H1 (cell line): ENCODE results near the gene MAML3. TPM values are rescaled to one million over a fixed set of nuclear protein-coding genes. Genes with fewer than 3 reads are reported as not detected.

Source experiments
- CTCF ChIA-PET: fragments of 300-600 bp; sonication (Branson Sonifier 250); formaldehyde crosslinking; loops from one replicate; lab custom pipeline; 2021; ENCODE audit not compliant: partially characterized antibody; lab: Charles Lee
- POLR2A ChIA-PET: fragments of 300-600 bp; sonication (Branson Sonifier 250); formaldehyde crosslinking; loops from one replicate; lab custom pipeline; 2021; ENCODE audit warnings: inconsistent platforms; ENCODE audit not compliant: partially characterized antibody; lab: Charles Lee
- DNase-seq, 2 experiments: peaks; one replicate each; pipeline versions ENCODE4 v3.0.0 to v3.0.0-alpha.2; 2010 to 2022; ENCODE audit warnings: low spot score in 2 of 2, low read depth in 1 of 2, mixed read lengths in 1 of 2
- FAIRE-seq: peaks from 2 replicates; lab custom pipeline; 2011; peaks lifted over from hg19 to GRCh38; lab: Jason Lieb, UNC
- H2AFZ ChIP-seq: 2 replicates; pipeline ENCODE4 v1.8.1; 2012; ENCODE audit warnings: low read length, inconsistent platforms
- H2AK5ac ChIP-seq: 2 replicates; pipeline ENCODE4 v1.6.1; 2013; ENCODE audit warnings: low read depth, low read length
- H2BK120ac ChIP-seq: replicated peaks from 2 replicates; pipeline ENCODE3; 2013; ENCODE audit warnings: low read depth, low read length, inconsistent platforms
- H2BK12ac ChIP-seq: 2 replicates; pipeline ENCODE4 v1.6.1; 2013; ENCODE audit warnings: low read depth, low read length
- H2BK15ac ChIP-seq: 2 replicates; pipeline ENCODE4 v1.6.1; 2013; ENCODE audit warnings: low read length
- H2BK20ac ChIP-seq: 2 replicates; pipeline ENCODE4 v1.6.1; 2013; ENCODE audit warnings: low read length
- H2BK5ac ChIP-seq: 2 replicates; pipeline ENCODE4 v1.6.1; 2013; ENCODE audit warnings: low read depth, low read length
- H3K14ac ChIP-seq: 2 replicates; pipeline ENCODE4 v1.6.1; 2013; ENCODE audit warnings: inconsistent platforms; ENCODE audit not compliant: insufficient read length
- H3K18ac ChIP-seq: 2 replicates; pipeline ENCODE4 v1.6.1; 2013; ENCODE audit warnings: low read length; ENCODE audit errors: extremely low read depth
- H3K23ac ChIP-seq: 2 replicates; pipeline ENCODE4 v1.6.1; 2013; ENCODE audit warnings: inconsistent platforms; ENCODE audit not compliant: insufficient read length
- H3K23me2 ChIP-seq: 2 replicates; pipeline ENCODE4 v1.6.1; 2013; ENCODE audit warnings: low read depth, low read length
- H3K27ac ChIP-seq: 2 replicates; pipeline ENCODE4 v1.6.1; 2011; ENCODE audit warnings: low read depth, low read length, inconsistent platforms
- H3K27me3 ChIP-seq, 4 experiments: replicated peaks in 1 of 4; 1 replicate in 1 of 4; 2 replicates in 3 of 4; pipeline versions ENCODE4 v1.6.1 to v1.8.1; 2011 to 2013; ENCODE audit warnings: low read length in 3 of 4, mild to moderate bottlenecking in 3 of 4, inconsistent platforms in 2 of 4, mixed read lengths in 2 of 4, moderate library complexity in 1 of 4; ENCODE audit not compliant: control insufficient read depth in 3 of 4, insufficient read depth in 3 of 4; ENCODE audit errors: extremely low read depth in 1 of 4
- H3K36me3 ChIP-seq, 4 experiments: 2 replicates each; pipeline versions ENCODE4 v1.6.1 to v1.8.1; 2011 to 2013; ENCODE audit warnings: mild to moderate bottlenecking in 4 of 4, low read length in 3 of 4, moderate library complexity in 2 of 4, control low read depth in 1 of 4, inconsistent platforms in 1 of 4; ENCODE audit not compliant: insufficient read depth in 4 of 4, control insufficient read depth in 2 of 4
- H3K4ac ChIP-seq: replicated peaks from 2 replicates; pipeline ENCODE3; 2013; ENCODE audit warnings: low read length, low read depth, mixed read lengths, inconsistent platforms; ENCODE audit not compliant: insufficient read length
- H3K4me1 ChIP-seq, 4 experiments: replicated peaks in 1 of 4; 1 replicate in 1 of 4; 2 replicates in 3 of 4; pipeline versions ENCODE4 v1.6.1 to v1.8.1; 2011 to 2013; ENCODE audit warnings: low read length in 3 of 4, inconsistent platforms in 2 of 4, mixed read lengths in 1 of 4; ENCODE audit not compliant: insufficient read depth in 4 of 4, control insufficient read depth in 3 of 4
- H3K4me2 ChIP-seq, 2 experiments: 2 replicates each; pipeline versions ENCODE4 v1.6.1 to v1.8.1; 2011 to 2013; ENCODE audit warnings: low read depth in 2 of 2, low read length in 2 of 2, control low read depth in 1 of 2, inconsistent platforms in 1 of 2, mild to moderate bottlenecking in 1 of 2; ENCODE audit not compliant: insufficient read depth in 1 of 2
- H3K4me3 ChIP-seq, 4 experiments: fragments of 200-600, 300-600 bp in 1 of 4; sonication (generic), shearing (Covaris generic), sonication (Bioruptor Twin) in 1 of 4; 2 replicates each; pipeline versions ENCODE4 v1.5.1 to v1.8.1; 2011 to 2016; ENCODE audit warnings: low read length in 4 of 4, low read depth in 3 of 4, control low read depth in 2 of 4, inconsistent platforms in 2 of 4, mild to moderate bottlenecking in 2 of 4, mixed read lengths in 1 of 4, moderate library complexity in 1 of 4; ENCODE audit not compliant: insufficient read depth in 2 of 4; ENCODE audit errors: extremely low read depth in 1 of 4
- H3K56ac ChIP-seq: replicated peaks from 2 replicates; pipeline ENCODE3; 2013; ENCODE audit warnings: low read depth, mild to moderate bottlenecking, mixed read lengths, low read length, inconsistent platforms; ENCODE audit not compliant: insufficient read length
- H3K79me1 ChIP-seq: 2 replicates; pipeline ENCODE4 v1.6.1; 2013; ENCODE audit warnings: low read depth, low read length, control low read depth
- H3K79me2 ChIP-seq, 2 experiments: 2 replicates each; pipeline versions ENCODE4 v1.6.1 to v1.8.1; 2012 to 2013; ENCODE audit warnings: low read length in 2 of 2, mild to moderate bottlenecking in 2 of 2, inconsistent platforms in 1 of 2; ENCODE audit not compliant: insufficient read depth in 2 of 2, control insufficient read depth in 1 of 2
- H3K9ac ChIP-seq, 4 experiments: replicated peaks in 1 of 4; 1 replicate in 1 of 4; 2 replicates in 3 of 4; pipeline versions ENCODE4 v1.6.1 to v1.8.1; 2011 to 2013; ENCODE audit warnings: low read depth in 3 of 4, low read length in 3 of 4, control low read depth in 2 of 4, mild to moderate bottlenecking in 2 of 4, moderate library complexity in 2 of 4, inconsistent platforms in 1 of 4; ENCODE audit errors: extremely low read depth in 1 of 4
- H3K9me3 ChIP-seq, 2 experiments: 2 replicates each; pipeline versions ENCODE4 v1.6.1 to v1.8.1; 2012 to 2013; ENCODE audit warnings: mild to moderate bottlenecking in 2 of 2, moderate library complexity in 2 of 2, control low read depth in 1 of 2, inconsistent platforms in 1 of 2, low read depth in 1 of 2, low read length in 1 of 2, mixed read lengths in 1 of 2; ENCODE audit not compliant: insufficient read depth in 2 of 2
- H4K20me1 ChIP-seq, 2 experiments: replicated peaks in 1 of 2; 2 replicates each; pipeline versions ENCODE3 to v1.8.1; 2011 to 2013; ENCODE audit warnings: inconsistent platforms in 2 of 2, low read length in 2 of 2, mild to moderate bottlenecking in 1 of 2; ENCODE audit not compliant: insufficient read depth in 2 of 2, control insufficient read depth in 1 of 2
- H4K5ac ChIP-seq: 2 replicates; pipeline ENCODE4 v1.6.1; 2013; ENCODE audit warnings: low read length, low read depth, mixed read lengths, inconsistent platforms; ENCODE audit not compliant: insufficient read length
- H4K8ac ChIP-seq: 2 replicates; pipeline ENCODE4 v1.8.0; 2013; ENCODE audit warnings: mild to moderate bottlenecking, moderate library complexity, low read length, inconsistent platforms; ENCODE audit not compliant: insufficient read depth; ENCODE audit errors: extremely low read depth
- H4K91ac ChIP-seq: replicated peaks from 2 replicates; pipeline ENCODE3; 2013; ENCODE audit warnings: low read length, mixed read lengths, inconsistent platforms; ENCODE audit not compliant: insufficient read length
- ATF3 ChIP-seq: IDR thresholded peaks from 2 replicates; pipeline ENCODE4 v1.6.1; 2011; ENCODE audit warnings: low read depth, mild to moderate bottlenecking, low read length; ENCODE audit not compliant: insufficient read depth
- EZH2 ChIP-seq: fragments of 200-600 bp; sonication (generic); IDR thresholded peaks from 2 replicates; pipeline ENCODE4 v1.7.1; 2012; ENCODE audit warnings: low read depth, mild to moderate bottlenecking, moderate library complexity, low read length, inconsistent platforms; ENCODE audit not compliant: severe bottlenecking
- FOSL1 ChIP-seq: IDR thresholded peaks from 2 replicates; pipeline ENCODE4 v1.6.1; 2011; ENCODE audit warnings: mild to moderate bottlenecking, low read depth, low read length, moderate library complexity; ENCODE audit not compliant: insufficient read depth
- HDAC2 ChIP-seq, 2 experiments: fragments of 300-600 bp in 1 of 2; sonication (generic) in 1 of 2; IDR thresholded peaks; 2 replicates each; pipeline ENCODE4 v1.6.1; 2011 to 2012; ENCODE audit warnings: low read depth in 2 of 2, low read length in 2 of 2, mild to moderate bottlenecking in 2 of 2, moderate library complexity in 2 of 2, borderline replicate concordance in 1 of 2, inconsistent platforms in 1 of 2
- JUN ChIP-seq: IDR thresholded peaks from 2 replicates; pipeline ENCODE4 v1.6.1; 2011; ENCODE audit warnings: low read depth, mild to moderate bottlenecking, improper control_type of control experiment, low read length
- KDM5A ChIP-seq: fragments of 200-600 bp; IDR thresholded peaks from 2 replicates; pipeline ENCODE4 v1.7.1; 2012; ENCODE audit warnings: mild to moderate bottlenecking, low read length, inconsistent platforms, mixed read lengths
- PHF8 ChIP-seq: fragments of 200-600 bp; sonication (generic); conservative IDR thresholded peaks from 2 replicates; pipeline ENCODE4 v1.7.1; 2012; ENCODE audit warnings: low read depth, mild to moderate bottlenecking, inconsistent platforms, low read length, moderate library complexity
- POLR2AphosphoS5 ChIP-seq: IDR thresholded peaks from 2 replicates; pipeline ENCODE4 v1.6.1; 2011; ENCODE audit warnings: low read depth, low read length
- POU5F1 ChIP-seq: IDR thresholded peaks from 2 replicates; pipeline ENCODE4 v1.6.1; 2011; ENCODE audit warnings: low read depth, mild to moderate bottlenecking, low read length, moderate library complexity
- RNF2 ChIP-seq: fragments of 200-900, 300-1000 bp; sonication (generic); IDR thresholded peaks from 2 replicates; pipeline ENCODE4 v1.7.1; 2016; ENCODE audit warnings: borderline replicate concordance, low read depth, mild to moderate bottlenecking, antibody characterized with exemption, low read length; ENCODE audit not compliant: poor library complexity, severe bottlenecking; ENCODE audit errors: missing control alignments
- SIN3A ChIP-seq, 2 experiments: IDR thresholded peaks in 1 of 2; conservative IDR thresholded peaks in 1 of 2; 2 replicates each; pipeline ENCODE4 v1.6.1; 2011 to 2012; ENCODE audit warnings: low read length in 2 of 2, improper control_type of control experiment in 1 of 2, low read depth in 1 of 2, mild to moderate bottlenecking in 1 of 2
- SUZ12 ChIP-seq: fragments of 200-600 bp; sonication (generic); IDR thresholded peaks from 2 replicates; pipeline ENCODE4 v1.6.1; 2012; ENCODE audit warnings: mild to moderate bottlenecking, inconsistent platforms, low read length, moderate library complexity, mixed read lengths
- TAF7 ChIP-seq: optimal IDR thresholded peaks from 2 replicates; pipeline ENCODE3; 2011; ENCODE audit warnings: low read depth, mild to moderate bottlenecking, inconsistent platforms, low read length, moderate library complexity, borderline replicate concordance
- WGBS, 2 experiments: shearing (Covaris generic) in 1 of 2; methylation state at CpG; one replicate each; pipeline versions ENCODE4 v1.1.6 to v1.1.7; 2013 to 2015; ENCODE audit warnings: low lambda C conversion rate in 2 of 2, mixed read lengths in 2 of 2, inconsistent platforms in 1 of 2, low coverage in 1 of 2, missing lambda C conversion rate in 1 of 2; ENCODE audit not compliant: insufficient replicate concordance in 2 of 2, insufficient coverage in 1 of 2, insufficient read length in 1 of 2; ENCODE audit errors: extremely low coverage in 1 of 2, missing lambda C conversion rate in 1 of 2; 5-methylcytosine and 5-hydroxymethylcytosine counted together
- polyA plus RNA-seq, 7 experiments: library from polyadenylated mRNA; depleted of rRNA in 3 of 7; stranded (reverse) in 5 of 7; unstranded in 2 of 7; fragments of >200 nt in 5 of 7; fragments of 200-250 nt in 2 of 7; gene quantifications; 1 replicate in 5 of 7; 2 replicates in 1 of 7; 4 replicates in 1 of 7; pipeline versions ENCODE4 v1.2.1 to v1.2.3, GENCODE V29; 2011 to 2013; ENCODE audit warnings: missing spikeins in 2 of 7, mixed read lengths in 2 of 7
- total RNA-seq: library from RNA; stranded (reverse); fragmentation: NEBNext Ultra II Directional; extraction: Animal tissue kit (Norgen Biotek cat#: 25700); gene quantifications from 2 replicates; pipeline ENCODE4 v1.2.1, GENCODE V29; 2021

MAML3 gene
- total and polyA plus RNA-seq, 2 of the 8 experiments (the other 6 are each of a cell fraction or from before 2014, with no cell fraction given), result 2.1 to 5.7 TPM

- Histone ChIP-seq H3K79me2 (no peaks in the 10 kb centered on the region), H2AFZ (no peak overlapping the region), H3K27me3 (no peaks in the 10 kb centered on the region), H2BK12ac (no peak overlapping the region), H2BK15ac (no peak overlapping the region), H3K4me3 (no peak overlapping the region), H3K56ac (no peak overlapping the region), H3K79me1 (no peaks in the 10 kb centered on the region), H3K4ac (no peak overlapping the region), H4K91ac (no peak overlapping the region), H3K4me1 (no peaks in the 10 kb centered on the region), H3K18ac (no peak overlapping the region), H4K8ac (no peak overlapping the region), H3K23me2 (no peaks in the 10 kb centered on the region), H3K27ac (no peak overlapping the region), H3K14ac (no peak overlapping the region), H4K5ac (no peak overlapping the region), H2BK120ac (no peak overlapping the region), H4K20me1 (no peaks in the 10 kb centered on the region), H3K9ac (no peak overlapping the region), H3K9me3 (no peaks in the 10 kb centered on the region), H3K4me2 (no peak overlapping the region), H2BK20ac (no peak overlapping the region), H2BK5ac (no peak overlapping the region), H2AK5ac (no peak overlapping the region), H3K36me3 (no peaks in the 10 kb centered on the region), H3K23ac (no peak overlapping the region)
- 90% methylated on average over 5 of the region's 5 CpGs; no CpG with 5 or more reads in 1 of the 2 experiments for WGBS, 2 experiments
- ChIA-PET CTCF (no interaction called here), POLR2A (no interaction called here)
- no peak for DNase-seq
- no peak for FAIRE-seq
- TF ChIP-seq SUZ12 (no peak), KDM5A (no peak), RNF2 (no peak), HDAC2 (IDR thresholded peaks at IDR 0.05; ENCODE audit: borderline replicate concordance in 1 of 2, low read depth in 2 of 2, low read length in 2 of 2) (no peak), EZH2 (no peak), TAF7 (no peak), ATF3 (no peak), FOSL1 (no peak), JUN (no peak), SIN3A (conservative IDR thresholded peaks at IDR 0.05 in 1 of 2, IDR thresholded peaks at IDR 0.05 in 1 of 2; ENCODE audit: low read depth in 1 of 2, low read length in 2 of 2) (no peak), PHF8 (no peak), POLR2AphosphoS5 (no peak), POU5F1 (no peak)
Measured at GRCh38 chr4:140117947-140118346, 36.0 kb downstream of the MAML3 start.
